ENCODE data around the gene PPOX. TPM values are rescaled to one million over a fixed set of nuclear protein-coding genes. Genes with fewer than 3 reads are reported as not detected.

Gene PPOX
- total RNA-seq, 1 donor from 2014 or later: 23.3 TPM

Other genes starting within 250 kb of the PPOX start
- 44.1 TPM for gene ITLN2, start 211.6 kb upstream of the PPOX start, total RNA-seq
- 167 TPM for gene F11R, start 145.3 kb upstream of the PPOX start, total RNA-seq
- gene TSTD1, start 127.5 kb upstream of the PPOX start, total RNA-seq: 50.6 TPM
- gene USF1, start 120.4 kb upstream of the PPOX start, total RNA-seq: 67.6 TPM
- 38.0 TPM for gene ARHGAP30, start 96.5 kb upstream of the PPOX start, total RNA-seq
- gene NECTIN4, start 76.9 kb upstream of the PPOX start, total RNA-seq: 5.4 TPM
- gene KLHDC9, start 68.1 kb upstream of the PPOX start, total RNA-seq: 3.2 TPM
- gene PFDN2, start 48.4 kb upstream of the PPOX start, total RNA-seq: 56.2 TPM
- gene NIT1, start 48.3 kb upstream of the PPOX start, total RNA-seq: 42.1 TPM
- gene DEDD, start 33.8 kb upstream of the PPOX start, total RNA-seq: 37.5 TPM
- gene UFC1, start 12.4 kb upstream of the PPOX start, total RNA-seq: 84.4 TPM
- 27.7 TPM for gene USP21, start 6.9 kb upstream of the PPOX start, total RNA-seq
- 35.7 TPM for gene B4GALT3, start 11.1 kb downstream of the PPOX start, total RNA-seq
- gene ADAMTS4, start 32.6 kb downstream of the PPOX start, total RNA-seq: 7.8 TPM
- gene NDUFS2, start 35.9 kb downstream of the PPOX start, total RNA-seq: 66.9 TPM
- gene FCER1G, start 48.9 kb downstream of the PPOX start, total RNA-seq: 158 TPM
- gene APOA2, start 57.2 kb downstream of the PPOX start, total RNA-seq: not detected
- 11.6 TPM for gene TOMM40L, start 59.6 kb downstream of the PPOX start, total RNA-seq
- not detected for gene NR1I3, start 71.8 kb downstream of the PPOX start, total RNA-seq
- 8.2 TPM for gene PCP4L1, start 92.3 kb downstream of the PPOX start, total RNA-seq
- gene MPZ, start 143.5 kb downstream of the PPOX start, total RNA-seq: 2.5 TPM
- gene SDHC, start 148.0 kb downstream of the PPOX start, total RNA-seq: 158 TPM
- not detected for gene CFAP126, start 201.4 kb downstream of the PPOX start, total RNA-seq